ENCODE data around the gene PSMG1.

DNA sequence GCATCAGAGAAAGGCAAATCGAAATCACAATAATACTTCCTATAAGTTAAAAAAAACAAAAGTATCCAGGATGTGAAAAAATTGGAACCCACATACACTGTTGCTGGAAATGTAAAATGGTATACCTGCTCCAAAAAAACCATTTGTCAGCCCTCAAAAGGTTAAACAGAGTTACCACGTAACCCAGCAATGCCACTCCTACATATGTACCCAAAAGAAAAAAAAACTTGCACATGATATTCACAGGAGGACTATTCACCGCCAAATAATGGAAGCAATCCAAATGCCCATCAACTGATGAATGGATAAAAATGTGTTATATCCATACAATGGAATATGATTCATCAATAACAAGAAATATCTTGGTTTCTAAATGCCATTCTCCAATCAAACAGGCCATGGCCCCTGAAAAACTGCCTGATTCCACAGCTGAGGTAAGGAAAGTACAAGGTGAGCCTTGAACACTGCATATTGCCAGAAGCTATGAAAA, 38.8 kb upstream of the PSMG1 start:
- TF ChIP-seq EZH2 (IDR thresholded peaks at IDR 0.05; ENCODE audit: low read length, missing control alignments) (no peak), CTCF (conservative IDR thresholded peaks at IDR 0.05 in 1 of 2, IDR thresholded peaks at IDR 0.05 in 1 of 2; ENCODE audit: low read depth in 1 of 2, low read length in 2 of 2) (no peak)
